ENCODE results near the gene SMIM13.

The SMIM13 gene

DNA sequence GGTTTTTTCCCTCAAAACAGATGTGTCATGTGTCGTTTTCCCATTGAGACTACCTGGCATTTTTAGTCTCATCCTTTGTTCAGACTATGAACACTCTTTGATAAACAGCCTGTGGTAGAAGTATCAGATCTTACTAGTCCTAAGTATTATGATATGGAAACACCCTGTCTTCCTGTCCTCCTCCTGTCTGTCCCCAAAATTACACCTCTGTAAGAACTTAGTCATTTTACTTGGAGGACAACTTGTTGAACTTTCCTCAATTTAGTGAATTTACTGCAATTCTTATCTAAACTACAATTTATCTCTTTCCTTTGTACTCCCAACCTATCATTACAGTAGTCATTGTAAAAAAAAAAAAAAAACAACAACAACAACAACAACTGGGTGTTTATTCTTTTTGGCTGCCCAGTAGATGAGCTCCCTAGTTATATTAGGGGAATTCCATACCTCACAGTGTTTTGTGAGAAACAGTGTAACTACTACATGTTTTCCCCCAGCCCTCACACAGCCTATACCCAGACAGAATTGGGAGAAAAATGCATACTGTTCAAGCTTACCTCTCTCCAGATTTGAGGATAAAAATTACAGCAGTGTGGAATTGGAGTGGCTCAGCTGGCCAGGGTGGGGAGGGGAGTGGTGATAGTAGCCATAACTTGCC lies 36.4 kb downstream of the SMIM13 start:
- no peak overlapping the region for H2AFZ ChIP-seq (ENCODE audit: low read depth, low read length)
- no peaks in the 10 kb centered on the region for H3K4me1 ChIP-seq (ENCODE audit: insufficient read depth, low read length)
- TF ChIP-seq EZH2 (IDR thresholded peaks at IDR 0.05; ENCODE audit: borderline replicate concordance, low read depth, low read length, severe bottlenecking) = no peak
- TF ChIP-seq, protein P1, sequence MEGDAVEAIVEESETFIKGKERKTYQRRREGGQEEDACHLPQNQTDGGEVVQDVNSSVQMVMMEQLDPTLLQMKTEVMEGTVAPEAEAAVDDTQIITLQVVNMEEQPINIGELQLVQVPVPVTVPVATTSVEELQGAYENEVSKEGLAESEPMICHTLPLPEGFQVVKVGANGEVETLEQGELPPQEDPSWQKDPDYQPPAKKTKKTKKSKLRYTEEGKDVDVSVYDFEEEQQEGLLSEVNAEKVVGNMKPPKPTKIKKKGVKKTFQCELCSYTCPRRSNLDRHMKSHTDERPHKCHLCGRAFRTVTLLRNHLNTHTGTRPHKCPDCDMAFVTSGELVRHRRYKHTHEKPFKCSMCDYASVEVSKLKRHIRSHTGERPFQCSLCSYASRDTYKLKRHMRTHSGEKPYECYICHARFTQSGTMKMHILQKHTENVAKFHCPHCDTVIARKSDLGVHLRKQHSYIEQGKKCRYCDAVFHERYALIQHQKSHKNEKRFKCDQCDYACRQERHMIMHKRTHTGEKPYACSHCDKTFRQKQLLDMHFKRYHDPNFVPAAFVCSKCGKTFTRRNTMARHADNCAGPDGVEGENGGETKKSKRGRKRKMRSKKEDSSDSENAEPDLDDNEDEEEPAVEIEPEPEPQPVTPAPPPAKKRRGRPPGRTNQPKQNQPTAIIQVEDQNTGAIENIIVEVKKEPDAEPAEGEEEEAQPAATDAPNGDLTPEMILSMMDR (IDR thresholded peaks at IDR 0.05; ENCODE audit: borderline replicate concordance, extremely low read depth, low read length, poor library complexity, severe bottlenecking) = no peak
- no peaks in the 10 kb centered on the region for H3K9me3 ChIP-seq (ENCODE audit: insufficient read depth, low read length, severe bottlenecking)
- no peak overlapping the region for H3K9ac ChIP-seq (ENCODE audit: low read depth, low read length)
- no peaks in the 10 kb centered on the region for H3K27me3 ChIP-seq (ENCODE audit: insufficient read depth, low read length, poor library complexity)
- peaks cover 61% of the 10 kb centered on the region for H3K79me2 ChIP-seq (ENCODE audit: insufficient read depth, low read length)
- H3K27ac ChIP-seq (ENCODE audit: low read length) = no peak overlapping the region
- peaks cover 42% of the 10 kb centered on the region for H4K20me1 ChIP-seq (ENCODE audit: insufficient read depth, low read length)
- no peak overlapping the region for H3K4me2 ChIP-seq (ENCODE audit: insufficient read depth, low read length)
- H3K36me3 ChIP-seq (ENCODE audit: insufficient read depth, low read length) = peaks cover 8% of the 10 kb centered on the region
- ATAC-seq (ENCODE audit: insufficient read depth, low read depth) = no peak
- H3K4me3 ChIP-seq (ENCODE audit: low read depth in 1 of 2, low read length in 2 of 2) = no peak overlapping the region
- DNase-seq = no peak

DNA sequence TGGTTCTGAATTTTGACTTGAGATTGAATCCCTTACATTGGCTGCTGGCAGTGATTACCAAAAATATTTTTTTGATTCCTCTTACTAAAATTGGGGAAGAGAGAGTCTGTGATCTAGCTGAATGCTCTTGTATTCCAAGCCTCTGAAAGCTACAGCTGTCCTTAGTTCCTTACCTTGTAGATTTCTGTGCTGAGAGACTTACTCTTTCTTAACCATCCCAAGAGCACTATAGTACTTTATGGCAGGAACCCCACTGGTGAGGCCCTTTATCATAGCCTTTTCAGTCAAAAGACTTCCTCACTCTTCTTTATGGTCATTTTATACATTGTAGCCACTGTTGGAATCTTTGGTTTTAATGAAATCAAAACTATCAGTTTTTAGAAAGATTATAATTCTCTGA lies 37.0 kb downstream of the SMIM13 start:
- ATAC-seq (ENCODE audit: insufficient read depth, low read depth) (no peak), DNase-seq (no peak)
- Histone ChIP-seq H4K20me1 (ENCODE audit: insufficient read depth, low read length) (peaks cover 42% of the 10 kb centered on the region), H3K27me3 (ENCODE audit: insufficient read depth, low read length, poor library complexity) (no peaks in the 10 kb centered on the region), H3K36me3 (ENCODE audit: insufficient read depth, low read length) (peaks cover 14% of the 10 kb centered on the region), H3K4me2 (ENCODE audit: insufficient read depth, low read length) (no peak overlapping the region), H3K4me1 (ENCODE audit: insufficient read depth, low read length) (no peaks in the 10 kb centered on the region), H3K9me3 (ENCODE audit: insufficient read depth, low read length, severe bottlenecking) (no peaks in the 10 kb centered on the region), H3K79me2 (ENCODE audit: insufficient read depth, low read length) (peaks cover 58% of the 10 kb centered on the region), H2AFZ (ENCODE audit: low read depth, low read length) (no peak overlapping the region), H3K4me3 (ENCODE audit: low read depth in 1 of 2, low read length in 2 of 2) (no peak overlapping the region), H3K27ac (ENCODE audit: low read length) (no peak overlapping the region), H3K9ac (ENCODE audit: low read depth, low read length) (no peak overlapping the region)
- no peak for TF ChIP-seq EZH2 (IDR thresholded peaks at IDR 0.05; ENCODE audit: borderline replicate concordance, low read depth, low read length, severe bottlenecking)
- TF ChIP-seq, protein P1 (IDR thresholded peaks at IDR 0.05; ENCODE audit: borderline replicate concordance, extremely low read depth, low read length, poor library complexity, severe bottlenecking) = no peak

DNA sequence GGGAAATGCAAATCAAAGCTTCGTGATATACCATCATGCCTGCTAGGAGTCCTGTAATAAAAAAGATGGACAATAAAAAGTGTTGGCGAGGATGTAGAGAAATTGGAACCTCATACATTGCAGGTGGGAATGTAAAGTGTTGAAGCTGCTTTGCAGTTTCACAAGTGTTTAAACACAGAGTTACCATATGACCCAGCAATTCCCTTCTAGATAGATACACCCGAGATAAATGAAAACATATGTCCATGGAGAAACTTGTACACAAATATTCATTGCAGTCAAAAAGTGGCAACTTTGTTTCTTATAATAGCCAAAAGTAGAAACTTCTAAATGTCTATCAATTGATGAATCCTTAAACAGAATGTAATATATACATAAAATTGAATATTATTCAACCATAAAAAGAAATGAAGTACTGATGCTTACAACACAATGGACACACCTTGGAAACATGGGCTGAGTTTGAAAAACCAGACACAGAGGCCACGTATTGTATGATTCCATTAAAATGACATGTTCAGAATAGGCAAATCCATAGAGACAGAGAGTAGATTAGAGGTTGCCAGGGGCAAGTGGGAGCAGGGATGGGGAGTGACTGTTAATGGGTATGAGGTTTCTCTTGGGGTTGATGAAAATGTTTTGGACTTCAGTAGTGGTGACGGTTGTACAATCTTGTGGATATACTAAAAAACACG lies 38.7 kb downstream of the SMIM13 start:
- peaks cover 46% of the 10 kb centered on the region for H3K79me2 ChIP-seq (ENCODE audit: insufficient read depth, low read length)
- H3K36me3 ChIP-seq (ENCODE audit: insufficient read depth, low read length) = peaks cover 18% of the 10 kb centered on the region
- TF ChIP-seq, protein P1 (IDR thresholded peaks at IDR 0.05; ENCODE audit: borderline replicate concordance, extremely low read depth, low read length, poor library complexity, severe bottlenecking) = no peak
- no peak for TF ChIP-seq EZH2 (IDR thresholded peaks at IDR 0.05; ENCODE audit: borderline replicate concordance, low read depth, low read length, severe bottlenecking)
- no peak overlapping the region for H3K9ac ChIP-seq (ENCODE audit: low read depth, low read length)
- no peaks in the 10 kb centered on the region for H3K27me3 ChIP-seq (ENCODE audit: insufficient read depth, low read length, poor library complexity)
- no peak overlapping the region for H2AFZ ChIP-seq (ENCODE audit: low read depth, low read length)
- no peak overlapping the region for H3K4me3 ChIP-seq (ENCODE audit: low read depth in 1 of 2, low read length in 2 of 2)
- H3K4me1 ChIP-seq (ENCODE audit: insufficient read depth, low read length) = no peaks in the 10 kb centered on the region
- H3K27ac ChIP-seq (ENCODE audit: low read length) = no peak overlapping the region
- no peak overlapping the region for H3K4me2 ChIP-seq (ENCODE audit: insufficient read depth, low read length)
- ATAC-seq (ENCODE audit: insufficient read depth, low read depth) = no peak
- DNase-seq = no peak
- H4K20me1 ChIP-seq (ENCODE audit: insufficient read depth, low read length) = peaks cover 32% of the 10 kb centered on the region
- H3K9me3 ChIP-seq (ENCODE audit: insufficient read depth, low read length, severe bottlenecking) = no peaks in the 10 kb centered on the region
